Measurements from ENCODE around the gene CHN2. TPM values are rescaled to one million over a fixed set of nuclear protein-coding genes. Genes with fewer than 3 reads are reported as not detected.

Gene CHN2
- total RNA-seq, 5 donors from 2014 or later (not counting 1 experiment from before 2014, with no cell fraction given) = 4.5 to 9.0 (median 6.6) TPM

- no peak overlapping the region for H3K4me3 Mint-ChIP-seq
- no peak overlapping the region for H3K27ac Mint-ChIP-seq
- no peak for ATAC-seq (replicated peaks in 1 of 4)
- Histone ChIP-seq H3K4me1 (ENCODE audit: control insufficient read depth in 1 of 2, extremely low read depth in 1 of 2, insufficient read depth in 2 of 2, low read length in 2 of 2) (no peaks in the 10 kb centered on the region), H3K27me3 (replicated peaks in 1 of 2; ENCODE audit: control insufficient read depth in 2 of 2, extremely low read depth in 1 of 2, insufficient read depth in 2 of 2, low read length in 1 of 2) (no peaks in the 10 kb centered on the region), H3K27ac (ENCODE audit: low read length) (no peak overlapping the region), H3K4me3 (ENCODE audit: control insufficient read depth in 1 of 2, extremely low read depth in 1 of 2, low read length in 1 of 2) (no peak overlapping the region), H3K36me3 (ENCODE audit: control insufficient read depth in 2 of 2, extremely low read depth in 1 of 2, insufficient read depth in 1 of 2, low read length in 1 of 2) (no peaks in the 10 kb centered on the region), H3K9me3 (no peaks in the 10 kb centered on the region)
- no peaks in the 10 kb centered on the region for H3K36me3 Mint-ChIP-seq
- DNase-seq = no peak
- POLR2A ChIA-PET = no interaction called here
- no peaks in the 10 kb centered on the region for H3K4me1 Mint-ChIP-seq
- WGBS (ENCODE audit: insufficient coverage) = no CpG with 5 or more reads among the region's 2 CpGs
- H3K27me3 Mint-ChIP-seq = peaks cover 0 to 7% of the 10 kb centered on the region in 2 donors
- no peaks in the 10 kb centered on the region for H3K9me3 Mint-ChIP-seq
- CTCF ChIA-PET = no interaction called here
Measured at GRCh38 chr7:29379551-29379950, 185.0 kb downstream of the CHN2 start.

GRCh38 chr7:29381206-29382094 is 186.9 kb downstream of the CHN2 start:
- H3K27me3 Mint-ChIP-seq = peaks cover 0 to 7% of the 10 kb centered on the region in 2 donors
- Histone ChIP-seq H3K9me3 (no peaks in the 10 kb centered on the region), H3K4me3 (ENCODE audit: control insufficient read depth in 1 of 2, extremely low read depth in 1 of 2, low read length in 1 of 2) (no peak overlapping the region), H3K36me3 (ENCODE audit: control insufficient read depth in 2 of 2, extremely low read depth in 1 of 2, insufficient read depth in 1 of 2, low read length in 1 of 2) (no peaks in the 10 kb centered on the region), H3K27me3 (replicated peaks in 1 of 2; ENCODE audit: control insufficient read depth in 2 of 2, extremely low read depth in 1 of 2, insufficient read depth in 2 of 2, low read length in 1 of 2) (no peaks in the 10 kb centered on the region), H3K27ac (ENCODE audit: low read length) (no peak overlapping the region), H3K4me1 (ENCODE audit: control insufficient read depth in 1 of 2, extremely low read depth in 1 of 2, insufficient read depth in 2 of 2, low read length in 2 of 2) (no peaks in the 10 kb centered on the region)
- ChIA-PET POLR2A (no interaction called here), CTCF (interaction anchor here in 1 of 2 donors (0.7 to 1.1 kb wide), 3 partner anchors 18 to 26 kb away, joined by 4 to 15 read pairs (median 10); no protein-coding TSS in a partner anchor)
- no peaks in the 10 kb centered on the region for H3K36me3 Mint-ChIP-seq
- no peak overlapping the region for H3K4me3 Mint-ChIP-seq
- 95% methylated on average over 3 of the region's 5 CpGs for WGBS (ENCODE audit: insufficient coverage)
- no peak for DNase-seq
- ATAC-seq (replicated peaks in 1 of 4) = no peak
- H3K4me1 Mint-ChIP-seq = no peaks in the 10 kb centered on the region
- no peaks in the 10 kb centered on the region for H3K9me3 Mint-ChIP-seq
- no peak overlapping the region for H3K27ac Mint-ChIP-seq

GRCh38 chr7:29384277-29384676 is 189.7 kb downstream of the CHN2 start:
- CTCF ChIA-PET = no interaction called here

GRCh38 chr7:29385214-29385814 is 190.7 kb downstream of the CHN2 start:
- Mint-ChIP-seq H3K36me3 (no peaks in the 10 kb centered on the region), H3K27me3 (no peaks in the 10 kb centered on the region), H3K27ac (no peak overlapping the region), H3K4me1 (no peaks in the 10 kb centered on the region), H3K9me3 (no peaks in the 10 kb centered on the region), H3K4me3 (no peak overlapping the region)
- H3K27ac ChIP-seq (ENCODE audit: low read length) = no peak overlapping the region
- no peaks in the 10 kb centered on the region for H3K36me3 ChIP-seq (ENCODE audit: control insufficient read depth in 2 of 2, extremely low read depth in 1 of 2, insufficient read depth in 1 of 2, low read length in 1 of 2)
- no peaks in the 10 kb centered on the region for H3K27me3 ChIP-seq (replicated peaks in 1 of 2; ENCODE audit: control insufficient read depth in 2 of 2, extremely low read depth in 1 of 2, insufficient read depth in 2 of 2, low read length in 1 of 2)
- H3K4me1 ChIP-seq (ENCODE audit: control insufficient read depth in 1 of 2, extremely low read depth in 1 of 2, insufficient read depth in 2 of 2, low read length in 2 of 2) = no peaks in the 10 kb centered on the region
- POLR2A ChIA-PET = no interaction called here
- CTCF ChIA-PET = no interaction called here
- ATAC-seq (replicated peaks in 1 of 4) (no peak), DNase-seq (no peak)
- no CpG with 5 or more reads among the region's 4 CpGs for WGBS (ENCODE audit: insufficient coverage)
- no peaks in the 10 kb centered on the region for H3K9me3 ChIP-seq
- no peak overlapping the region for H3K4me3 ChIP-seq (ENCODE audit: control insufficient read depth in 1 of 2, extremely low read depth in 1 of 2, low read length in 1 of 2)

More at GRCh38 chr7:29384277-29384676, 189.7 kb downstream of the CHN2 start:
- Mint-ChIP-seq H3K27ac (no peak overlapping the region), H3K27me3 (peaks cover 0 to 3% of the 10 kb centered on the region in 2 donors), H3K9me3 (no peaks in the 10 kb centered on the region), H3K4me1 (no peaks in the 10 kb centered on the region), H3K4me3 (no peak overlapping the region), H3K36me3 (no peaks in the 10 kb centered on the region)
- Histone ChIP-seq H3K4me3 (ENCODE audit: control insufficient read depth in 1 of 2, extremely low read depth in 1 of 2, low read length in 1 of 2) (no peak overlapping the region), H3K4me1 (ENCODE audit: control insufficient read depth in 1 of 2, extremely low read depth in 1 of 2, insufficient read depth in 2 of 2, low read length in 2 of 2) (no peaks in the 10 kb centered on the region), H3K27ac (ENCODE audit: low read length) (no peak overlapping the region), H3K9me3 (no peaks in the 10 kb centered on the region), H3K27me3 (replicated peaks in 1 of 2; ENCODE audit: control insufficient read depth in 2 of 2, extremely low read depth in 1 of 2, insufficient read depth in 2 of 2, low read length in 1 of 2) (no peaks in the 10 kb centered on the region), H3K36me3 (ENCODE audit: control insufficient read depth in 2 of 2, extremely low read depth in 1 of 2, insufficient read depth in 1 of 2, low read length in 1 of 2) (no peaks in the 10 kb centered on the region)
- DNase-seq (no peak), ATAC-seq (replicated peaks in 1 of 4) (no peak)
- 80% methylated on average over 1 of the region's 2 CpGs for WGBS (ENCODE audit: insufficient coverage)
- POLR2A ChIA-PET = no interaction called here

GRCh38 chr7:29386196-29386765 is 191.7 kb downstream of the CHN2 start:
- Mint-ChIP-seq H3K27ac (no peak overlapping the region), H3K9me3 (no peaks in the 10 kb centered on the region), H3K4me3 (no peak overlapping the region), H3K4me1 (no peaks in the 10 kb centered on the region), H3K36me3 (no peaks in the 10 kb centered on the region), H3K27me3 (no peaks in the 10 kb centered on the region)
- CTCF ChIA-PET = no interaction called here
- H3K4me1 ChIP-seq (ENCODE audit: control insufficient read depth in 1 of 2, extremely low read depth in 1 of 2, insufficient read depth in 2 of 2, low read length in 2 of 2) = no peaks in the 10 kb centered on the region
- H3K36me3 ChIP-seq (ENCODE audit: control insufficient read depth in 2 of 2, extremely low read depth in 1 of 2, insufficient read depth in 1 of 2, low read length in 1 of 2) = no peaks in the 10 kb centered on the region
- no peak overlapping the region for H3K4me3 ChIP-seq (ENCODE audit: control insufficient read depth in 1 of 2, extremely low read depth in 1 of 2, low read length in 1 of 2)
- no peak overlapping the region for H3K27ac ChIP-seq (ENCODE audit: low read length)
- no peak for ATAC-seq (replicated peaks in 1 of 4)
- no peaks in the 10 kb centered on the region for H3K9me3 ChIP-seq
- no peak for DNase-seq
- no peaks in the 10 kb centered on the region for H3K27me3 ChIP-seq (replicated peaks in 1 of 2; ENCODE audit: control insufficient read depth in 2 of 2, extremely low read depth in 1 of 2, insufficient read depth in 2 of 2, low read length in 1 of 2)
- POLR2A ChIA-PET = no interaction called here
- no CpG with 5 or more reads among the region's 4 CpGs for WGBS (ENCODE audit: insufficient coverage)

- no peak for ATAC-seq (replicated peaks in 1 of 4)
- ChIA-PET POLR2A (no interaction called here), CTCF (no interaction called here)
- Histone ChIP-seq H3K27ac (ENCODE audit: low read length) (no peak overlapping the region), H3K9me3 (no peaks in the 10 kb centered on the region), H3K36me3 (ENCODE audit: control insufficient read depth in 2 of 2, extremely low read depth in 1 of 2, insufficient read depth in 1 of 2, low read length in 1 of 2) (no peaks in the 10 kb centered on the region), H3K4me1 (ENCODE audit: control insufficient read depth in 1 of 2, extremely low read depth in 1 of 2, insufficient read depth in 2 of 2, low read length in 2 of 2) (no peaks in the 10 kb centered on the region), H3K4me3 (ENCODE audit: control insufficient read depth in 1 of 2, extremely low read depth in 1 of 2, low read length in 1 of 2) (no peak overlapping the region), H3K27me3 (replicated peaks in 1 of 2; ENCODE audit: control insufficient read depth in 2 of 2, extremely low read depth in 1 of 2, insufficient read depth in 2 of 2, low read length in 1 of 2) (no peaks in the 10 kb centered on the region)
- H3K27me3 Mint-ChIP-seq = no peaks in the 10 kb centered on the region
- H3K27ac Mint-ChIP-seq = no peak overlapping the region
- H3K4me3 Mint-ChIP-seq = no peak overlapping the region
- DNase-seq = no peak
- no peaks in the 10 kb centered on the region for H3K36me3 Mint-ChIP-seq
- no CpG with 5 or more reads among the region's 1 CpG for WGBS (ENCODE audit: insufficient coverage)
- H3K9me3 Mint-ChIP-seq = no peaks in the 10 kb centered on the region
- no peaks in the 10 kb centered on the region for H3K4me1 Mint-ChIP-seq
Measured at GRCh38 chr7:29391262-29391661, 196.7 kb downstream of the CHN2 start.

Measured in T-cell (primary cell).